HG03108 (cell line): ENCODE results near the gene OMP.

ENCODE experiments used
- ATAC-seq: cut with Tn5 transposase; IDR thresholded peaks from one replicate; pipeline ENCODE4 v1.9.1; 2021; ENCODE audit warnings: moderate library complexity; ENCODE audit not compliant: unreplicated experiment

OMP gene

DNA sequence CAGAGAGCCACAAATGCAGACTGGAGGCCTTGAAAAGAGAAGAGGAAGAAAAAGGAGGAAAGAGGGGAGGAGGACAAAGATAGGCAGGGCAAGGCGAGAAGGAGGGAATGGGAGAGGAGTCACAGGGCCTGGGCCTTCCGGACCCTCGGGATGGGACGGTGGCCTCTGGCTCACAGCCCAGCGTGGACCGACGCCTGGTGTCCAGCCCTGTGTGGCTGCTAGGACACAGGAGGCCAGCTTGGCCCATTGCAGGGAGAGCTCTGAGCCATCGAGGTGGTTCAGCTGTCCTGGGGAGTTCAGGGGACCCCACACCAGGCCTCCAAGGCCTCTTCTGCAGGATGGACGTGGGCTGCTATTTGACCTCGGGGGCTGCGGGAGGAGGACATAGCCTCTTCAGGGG is 34.8 kb downstream of the OMP start:
- ATAC-seq = no peak

DNA sequence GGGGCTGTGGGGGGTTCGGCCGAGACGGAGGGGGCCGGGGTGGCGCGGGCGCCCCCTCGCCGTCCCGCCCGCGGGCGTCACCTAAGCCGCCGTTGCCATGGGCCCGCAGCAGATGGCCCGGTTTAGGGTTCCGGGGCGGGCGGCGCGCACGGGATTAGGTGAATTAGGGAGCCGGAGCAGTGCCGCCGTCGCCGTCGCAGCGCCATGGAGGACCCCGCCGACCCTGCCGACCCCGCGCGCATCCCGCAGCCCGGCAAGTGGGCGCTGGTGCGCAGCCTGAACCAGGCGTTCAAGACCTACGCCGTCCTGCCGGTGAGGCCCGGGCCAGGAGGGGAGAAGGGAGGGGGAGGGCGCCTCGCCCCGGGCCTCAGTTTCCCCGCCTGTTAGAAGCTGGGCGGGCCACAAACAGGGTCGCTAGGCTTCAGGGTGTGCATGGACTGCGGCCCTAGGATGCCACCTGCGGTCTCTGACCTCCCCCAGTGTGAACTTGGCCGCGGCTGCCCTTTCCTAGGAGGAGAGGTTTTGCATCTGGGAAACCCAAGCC is 35.5 kb downstream of the OMP start:
- ATAC-seq = no peak

- no peak for ATAC-seq
Observed at GRCh38 chr11:77139201-77139600, 36.6 kb downstream of the OMP start.

DNA sequence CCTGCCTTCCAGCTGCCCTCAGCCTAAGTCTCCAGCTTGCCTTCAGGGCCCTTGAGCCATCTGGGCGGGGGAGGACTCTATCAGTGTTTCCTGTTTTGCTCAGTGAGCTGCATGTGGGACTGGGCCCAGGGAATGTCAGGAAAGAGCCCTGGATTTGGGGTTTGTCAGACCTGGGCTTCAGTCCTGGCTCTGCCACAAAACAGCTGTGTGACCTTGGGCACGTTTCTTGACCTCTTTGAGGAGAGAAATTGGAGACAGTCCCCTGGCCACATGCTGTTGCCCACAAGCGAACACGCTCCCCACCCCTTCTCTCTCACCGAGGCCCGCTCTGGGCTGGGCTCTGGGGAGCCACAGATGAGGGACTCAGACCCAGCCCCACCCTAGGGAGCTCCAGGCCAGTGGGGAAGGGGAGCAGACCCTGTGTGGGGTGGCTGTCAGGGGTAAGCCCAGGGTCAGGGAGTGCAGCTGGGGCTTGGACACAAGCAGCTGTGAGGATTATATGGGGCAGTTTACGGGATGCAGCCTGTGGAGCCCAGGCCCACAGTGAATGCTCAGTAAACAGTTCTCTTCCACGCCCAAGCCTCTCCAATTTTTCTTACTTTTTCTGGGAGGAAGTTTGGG is 37.7 kb downstream of the OMP start:
- ATAC-seq = no peak

DNA sequence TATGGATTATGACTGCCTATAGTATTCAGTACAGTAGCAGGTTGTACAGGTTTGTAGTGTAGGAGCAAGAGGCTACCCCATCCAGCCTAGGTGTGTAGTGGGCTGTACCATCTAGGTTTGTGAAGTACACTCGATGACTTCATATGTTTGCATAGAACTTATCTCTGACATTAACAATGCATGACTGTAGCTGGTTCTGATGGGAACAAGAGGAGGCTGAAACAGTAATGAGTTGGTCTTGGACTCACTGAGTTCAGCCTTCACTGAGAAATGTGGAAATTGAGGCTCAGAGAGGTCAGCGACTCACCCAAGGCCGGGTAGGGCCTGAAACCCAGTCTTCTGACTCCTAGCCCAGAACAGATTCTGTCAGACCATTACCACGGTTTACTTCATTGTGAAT is 38.4 kb downstream of the OMP start:
- no peak for ATAC-seq

DNA sequence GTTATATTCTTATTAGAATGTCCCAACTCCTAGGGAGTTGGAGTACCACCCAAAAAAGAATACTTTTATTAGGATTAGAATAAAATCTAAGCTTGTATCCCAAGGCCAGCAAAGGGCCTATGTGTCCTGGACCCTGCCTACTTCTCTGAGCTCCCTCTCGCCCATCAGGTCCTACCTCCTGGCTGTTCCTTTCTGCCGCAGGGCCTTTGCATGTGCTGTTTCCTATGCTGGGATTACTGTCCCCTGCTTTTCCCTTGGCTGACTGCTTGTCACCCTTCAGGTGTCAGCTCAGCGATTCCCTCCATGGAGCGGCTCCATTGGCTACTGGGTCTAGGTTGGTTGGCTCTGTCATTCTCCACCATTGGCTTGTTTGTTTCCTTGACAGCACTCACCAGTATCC is 38.8 kb downstream of the OMP start:
- no peak for ATAC-seq

DNA sequence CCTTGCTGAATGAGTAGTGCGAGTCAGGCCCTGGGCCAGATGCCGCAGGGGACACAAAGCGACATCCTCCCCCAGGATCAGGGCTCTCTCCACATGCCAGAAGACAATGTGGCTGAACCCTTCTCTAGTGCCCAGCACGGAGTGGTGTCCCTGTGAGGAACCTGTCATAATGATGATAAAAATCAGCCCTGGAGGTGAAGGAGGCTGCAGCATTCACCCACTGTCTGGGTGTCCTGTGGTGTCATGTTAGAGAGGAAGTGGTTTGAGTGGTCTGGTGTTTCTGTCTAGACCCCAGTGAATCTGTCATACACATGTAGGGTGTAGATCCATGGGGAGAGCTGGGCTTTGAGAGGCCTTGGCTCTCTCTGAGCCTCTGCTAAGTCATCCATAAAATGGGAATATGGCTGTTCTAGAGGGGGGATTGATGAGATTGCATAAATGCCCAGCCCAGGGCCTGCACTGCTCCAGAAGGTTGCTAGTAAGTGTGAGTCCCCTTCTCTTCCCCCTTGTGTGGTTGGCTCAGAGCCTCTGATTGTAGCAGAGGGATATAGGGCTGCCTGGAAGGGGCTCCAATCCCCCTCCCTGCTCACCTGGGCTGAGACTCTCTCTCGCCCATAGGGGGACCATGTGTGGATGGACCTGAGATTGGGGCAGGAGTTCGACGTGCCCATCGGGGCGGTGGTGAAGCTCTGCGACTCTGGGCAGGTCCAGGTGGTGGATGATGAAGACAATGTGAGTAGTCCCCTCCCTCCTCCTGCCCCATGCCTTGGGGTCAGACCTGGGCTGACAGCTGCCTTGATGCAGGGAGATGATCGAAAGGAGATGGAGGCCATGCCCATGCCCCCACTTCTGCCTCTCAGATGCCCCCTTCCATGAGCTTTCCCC is 39.7 kb downstream of the OMP start:
- no peak for ATAC-seq

GRCh38 chr11:77143405-77144020 is 40.9 kb downstream of the OMP start:
- no peak for ATAC-seq

- ATAC-seq = no peak
Observed at GRCh38 chr11:77144196-77144856, 41.7 kb downstream of the OMP start.

DNA sequence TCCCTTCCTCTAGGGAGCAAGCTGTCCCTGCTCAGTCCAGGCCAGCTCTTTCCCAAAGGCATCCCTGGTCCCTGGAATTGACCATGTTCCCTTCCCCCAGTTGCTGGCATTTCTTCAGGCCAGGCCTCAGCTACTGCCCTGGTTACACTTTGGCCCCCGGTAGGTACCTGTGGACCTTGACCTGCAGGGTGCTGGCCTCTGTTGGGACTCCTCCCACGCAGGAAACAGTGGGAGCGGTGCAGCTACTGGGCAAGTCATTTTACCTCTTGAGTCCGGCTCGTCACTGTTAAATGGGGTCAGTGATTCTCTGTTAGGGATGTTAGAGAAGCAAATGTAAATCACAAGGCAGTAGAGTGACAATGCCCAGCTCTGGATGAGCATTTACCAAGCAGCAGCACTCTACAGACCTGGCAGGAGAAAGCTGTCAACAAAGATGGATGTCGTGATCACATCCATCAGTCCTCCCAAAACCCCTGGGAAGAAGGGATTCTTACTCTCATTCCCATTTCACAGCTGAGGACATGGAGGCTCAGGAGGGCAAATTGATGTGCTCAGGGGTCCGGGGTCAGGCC is 42.3 kb downstream of the OMP start:
- ATAC-seq = no peak

DNA sequence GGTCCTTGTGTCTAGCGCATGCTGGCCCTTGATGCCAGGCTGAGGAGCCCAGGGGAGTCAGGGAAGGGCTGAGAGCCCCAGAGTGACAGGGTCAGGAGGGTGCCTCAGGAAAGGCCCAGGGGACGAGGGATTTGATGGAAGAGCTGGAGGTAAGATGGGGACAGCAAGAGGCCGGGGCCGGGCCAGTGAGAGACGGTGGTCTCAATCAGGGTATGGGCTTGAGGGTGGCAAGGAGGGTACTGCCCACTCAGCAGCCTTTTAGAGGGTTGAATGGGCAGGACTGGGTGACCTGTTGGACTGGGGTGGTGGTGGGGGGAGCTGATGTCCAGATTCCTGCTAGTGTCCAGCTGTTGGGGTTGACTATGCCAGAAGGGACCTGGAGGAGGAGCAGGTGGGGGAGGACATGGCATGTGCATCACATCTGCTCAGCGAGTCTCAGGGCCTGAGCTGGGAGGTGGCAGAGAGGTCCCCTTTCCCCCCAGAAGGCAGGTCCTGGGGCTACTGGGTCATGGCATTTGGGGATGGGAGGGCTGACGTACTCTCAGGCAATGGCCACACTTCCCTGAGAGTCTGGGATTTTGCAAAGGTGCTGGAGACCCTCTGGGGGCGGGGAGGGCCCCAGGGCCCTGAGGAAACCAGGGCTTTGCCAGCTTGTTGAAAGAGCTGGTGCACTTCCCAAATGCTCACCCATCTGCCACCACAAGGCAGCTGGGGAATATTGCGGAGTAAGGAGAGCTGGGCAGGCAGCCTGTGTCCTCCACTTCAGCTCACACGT is 43.8 kb downstream of the OMP start:
- no peak for ATAC-seq

DNA sequence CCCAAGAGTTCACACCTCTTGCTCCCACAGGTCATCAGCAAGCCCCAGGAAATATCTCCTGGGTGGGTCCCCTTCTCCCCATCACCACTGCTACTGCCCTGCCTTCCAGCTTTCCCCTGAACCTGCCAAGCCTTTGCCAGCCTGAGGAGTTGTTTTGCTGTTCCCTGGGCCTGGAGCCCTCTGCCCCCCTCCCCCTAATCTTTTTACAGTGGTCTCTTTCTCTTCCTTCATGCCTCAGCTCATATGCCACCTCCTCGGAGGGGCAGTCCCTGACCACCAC is 44.3 kb downstream of the OMP start:
- no peak for ATAC-seq

DNA sequence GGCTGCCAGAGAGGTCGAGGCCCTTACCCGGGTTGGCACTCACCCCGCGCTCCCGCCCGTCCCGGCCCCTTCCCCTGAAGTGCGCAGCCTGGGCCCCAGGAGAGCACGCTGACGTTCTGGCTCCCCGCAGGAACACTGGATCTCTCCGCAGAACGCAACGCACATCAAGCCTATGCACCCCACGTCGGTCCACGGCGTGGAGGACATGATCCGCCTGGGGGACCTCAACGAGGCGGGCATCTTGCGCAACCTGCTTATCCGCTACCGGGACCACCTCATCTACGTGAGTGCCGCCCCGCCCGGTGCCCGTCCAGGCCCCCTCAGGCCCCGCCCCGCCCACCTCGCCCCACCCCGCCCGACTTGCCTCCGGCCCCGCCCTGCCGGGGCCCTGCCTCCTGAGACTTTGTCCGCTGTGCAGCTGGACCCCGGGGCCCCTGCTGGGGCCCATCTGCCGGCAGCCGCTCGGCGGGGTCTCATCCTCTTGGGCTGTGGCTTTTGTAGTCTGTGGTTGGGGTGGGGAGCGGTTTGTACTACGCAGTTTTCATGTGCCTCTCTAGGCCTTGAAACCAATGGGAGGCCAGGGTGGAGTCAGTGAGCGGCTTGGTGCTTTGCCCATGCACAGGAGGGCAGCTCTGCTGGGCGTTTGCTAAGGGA is 45.2 kb downstream of the OMP start:
- ATAC-seq = no peak

- ATAC-seq = no peak
Observed at GRCh38 chr11:77148963-77149715, 46.5 kb downstream of the OMP start.

- ATAC-seq = no peak
Observed at GRCh38 chr11:77149716-77150392, 47.2 kb downstream of the OMP start.

- no peak for ATAC-seq
Observed at GRCh38 chr11:77150836-77151235, 48.2 kb downstream of the OMP start.

GRCh38 chr11:77151804-77152509 is 49.3 kb downstream of the OMP start:
- ATAC-seq = no peak

DNA sequence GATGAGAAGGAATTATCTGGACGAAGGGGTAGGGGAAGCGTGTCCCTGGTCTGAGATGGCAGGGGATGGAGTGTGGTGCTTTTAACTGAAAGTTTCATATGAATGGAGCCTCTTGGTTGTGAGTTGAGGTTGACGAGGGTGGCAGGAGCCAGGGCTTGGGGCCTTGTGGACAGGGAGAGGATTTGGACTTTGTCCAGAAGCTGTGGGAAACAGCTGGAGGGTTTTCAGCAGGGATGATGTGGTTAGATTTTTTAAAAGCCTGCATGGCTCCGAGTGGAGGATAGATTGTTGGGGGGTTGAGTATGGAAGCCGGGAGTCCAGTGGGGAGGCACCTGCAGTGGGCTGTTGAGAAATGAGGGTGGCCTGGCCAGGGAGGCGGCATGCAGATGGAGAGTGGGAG is 50.2 kb downstream of the OMP start:
- no peak for ATAC-seq
